Suppressor macrophage treated with lipopolysaccharide for 4 hours (primary cell): ENCODE results near the gene MAN2A1.
A peak's percentile ranks its signal among the peaks of the same experiment; 100 is the strongest.

Experiments
- DNase-seq: peaks from one replicate; pipeline ENCODE4 v3.0.0-alpha.2; 2020

The MAN2A1 gene

GRCh38 chr5:109709225-109709624, 19.5 kb downstream of the MAN2A1 start:
- DNase-seq, result no peak

GRCh38 chr5:109711673-109712072, 21.9 kb downstream of the MAN2A1 start:
- no peak for DNase-seq

GRCh38 chr5:109713453-109713852, 23.7 kb downstream of the MAN2A1 start:
- DNase-seq, result no peak

GRCh38 chr5:109714592-109714991, 24.9 kb downstream of the MAN2A1 start:
- no peak for DNase-seq

GRCh38 chr5:109718216-109718615, 28.5 kb downstream of the MAN2A1 start:
- no peak for DNase-seq

- DNase-seq, result peak; percentile 11
Observed at GRCh38 chr5:109718632-109719031, 28.9 kb downstream of the MAN2A1 start.

- DNase-seq, result no peak
Observed at GRCh38 chr5:109719978-109720377, 30.3 kb downstream of the MAN2A1 start.

- no peak for DNase-seq
Observed at GRCh38 chr5:109721741-109722140, 32.0 kb downstream of the MAN2A1 start.

GRCh38 chr5:109723606-109724005, 33.9 kb downstream of the MAN2A1 start:
- no peak for DNase-seq

- no peak for DNase-seq
Observed at GRCh38 chr5:109725135-109725534, 35.4 kb downstream of the MAN2A1 start.

GRCh38 chr5:109739741-109740728, 50.3 kb downstream of the MAN2A1 start:
- no peak for DNase-seq

- no peak for DNase-seq
Observed at GRCh38 chr5:109740966-109741365, 51.2 kb downstream of the MAN2A1 start.

- DNase-seq, result no peak
Observed at GRCh38 chr5:109741390-109741789, 51.7 kb downstream of the MAN2A1 start.

- peak; percentile 57 for DNase-seq
Observed at GRCh38 chr5:109743041-109743531, 53.4 kb downstream of the MAN2A1 start.

- DNase-seq, result peak; percentile 19
Observed at GRCh38 chr5:109743770-109744212, 54.1 kb downstream of the MAN2A1 start.

- no peak for DNase-seq
Observed at GRCh38 chr5:109744261-109744660, 54.5 kb downstream of the MAN2A1 start.

- DNase-seq, result no peak
Observed at GRCh38 chr5:109748546-109748945, 58.8 kb downstream of the MAN2A1 start.

GRCh38 chr5:109750463-109750862, 60.7 kb downstream of the MAN2A1 start:
- DNase-seq, result peak; percentile 46

GRCh38 chr5:109753279-109753678, 63.6 kb downstream of the MAN2A1 start:
- no peak for DNase-seq

GRCh38 chr5:109754319-109754718, 64.6 kb downstream of the MAN2A1 start:
- DNase-seq, result no peak

GRCh38 chr5:109755761-109756160, 66.0 kb downstream of the MAN2A1 start:
- no peak for DNase-seq

GRCh38 chr5:109756543-109757185, 66.9 kb downstream of the MAN2A1 start:
- no peak for DNase-seq

- DNase-seq, result no peak
Observed at GRCh38 chr5:109757490-109757889, 67.8 kb downstream of the MAN2A1 start.

GRCh38 chr5:109759306-109759705, 69.6 kb downstream of the MAN2A1 start:
- peak; percentile 27 for DNase-seq
